B cell (primary cell): ENCODE measurements around the gene ZNF728.

Source experiments
- EZH2 ChIP-seq: IDR thresholded peaks from 2 replicates; pipeline ENCODE4 v1.6.1; 2012; ENCODE audit warnings: borderline replicate concordance, low read depth, mild to moderate bottlenecking, moderate library complexity, low read length; ENCODE audit not compliant: insufficient read depth, poor library complexity, severe bottlenecking
- TF ChIP-seq, protein P1 (sequence below): fragments of 200-600 bp; IDR thresholded peaks from one replicate; pipeline ENCODE4 v1.8.0; 2022; ENCODE audit warnings: antibody characterized with exemption, mild to moderate bottlenecking

DNA sequence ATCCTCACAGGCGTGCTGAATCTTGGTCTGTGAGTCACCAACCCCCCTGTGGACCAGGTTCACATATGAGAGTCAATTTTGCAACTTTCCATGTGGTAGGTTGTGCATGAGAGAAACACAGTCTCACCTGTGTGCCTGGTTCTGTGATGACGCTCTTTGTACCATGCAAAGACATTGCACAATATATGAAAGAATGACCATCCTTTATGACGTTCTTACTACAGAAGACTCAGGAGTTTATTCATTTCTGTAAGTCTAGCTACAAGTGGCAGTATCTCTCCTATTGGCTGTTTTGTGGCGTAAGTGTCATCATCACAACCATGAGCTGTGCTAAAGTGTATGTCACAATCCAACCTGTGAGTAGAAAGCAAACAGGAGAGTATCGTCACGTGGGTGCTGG is 43.8 kb upstream of the ZNF728 start:
- TF ChIP-seq EZH2, result no peak
- TF ChIP-seq, protein P1, sequence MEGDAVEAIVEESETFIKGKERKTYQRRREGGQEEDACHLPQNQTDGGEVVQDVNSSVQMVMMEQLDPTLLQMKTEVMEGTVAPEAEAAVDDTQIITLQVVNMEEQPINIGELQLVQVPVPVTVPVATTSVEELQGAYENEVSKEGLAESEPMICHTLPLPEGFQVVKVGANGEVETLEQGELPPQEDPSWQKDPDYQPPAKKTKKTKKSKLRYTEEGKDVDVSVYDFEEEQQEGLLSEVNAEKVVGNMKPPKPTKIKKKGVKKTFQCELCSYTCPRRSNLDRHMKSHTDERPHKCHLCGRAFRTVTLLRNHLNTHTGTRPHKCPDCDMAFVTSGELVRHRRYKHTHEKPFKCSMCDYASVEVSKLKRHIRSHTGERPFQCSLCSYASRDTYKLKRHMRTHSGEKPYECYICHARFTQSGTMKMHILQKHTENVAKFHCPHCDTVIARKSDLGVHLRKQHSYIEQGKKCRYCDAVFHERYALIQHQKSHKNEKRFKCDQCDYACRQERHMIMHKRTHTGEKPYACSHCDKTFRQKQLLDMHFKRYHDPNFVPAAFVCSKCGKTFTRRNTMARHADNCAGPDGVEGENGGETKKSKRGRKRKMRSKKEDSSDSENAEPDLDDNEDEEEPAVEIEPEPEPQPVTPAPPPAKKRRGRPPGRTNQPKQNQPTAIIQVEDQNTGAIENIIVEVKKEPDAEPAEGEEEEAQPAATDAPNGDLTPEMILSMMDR, result no peak
